ENCODE measurements around the gene COTL1.
"Not testable (repeated sequence)": the region's sequence is repeated elsewhere in the genome, so short reads cannot be mapped to it uniquely, and the experiment has no call there.

COTL1 gene

GRCh38 chr16:84625556-84625955, 7.7 kb upstream of the COTL1 start:
- H3K9ac ChIP-seq, result no peak overlapping the region
- peaks cover 16% of the 10 kb centered on the region for H3K27me3 ChIP-seq (ENCODE audit: insufficient read depth, low read depth)
- H3K36me3 ChIP-seq (ENCODE audit: insufficient read depth), result no peaks in the 10 kb centered on the region
- H3K4me1 ChIP-seq (ENCODE audit: low read depth, poor library complexity, severe bottlenecking), result peaks cover 20% of the 10 kb centered on the region
- no peaks in the 10 kb centered on the region for H3K79me2 ChIP-seq (ENCODE audit: insufficient read depth, low read depth)
- no peak overlapping the region for H3K4me2 ChIP-seq
- no peak overlapping the region for H3K27ac ChIP-seq
- no peak for TF ChIP-seq CTCF (conservative IDR thresholded peaks at IDR 0.05; ENCODE audit: low read depth, low read length)
- H3K4me3 ChIP-seq (IDR thresholded peaks at IDR 0.05; ENCODE audit: insufficient read depth, low read depth, low read length), result no peak overlapping the region
- no peaks in the 10 kb centered on the region for H4K20me1 ChIP-seq (ENCODE audit: insufficient read depth)
- H2AFZ ChIP-seq (ENCODE audit: low read depth), result no peak overlapping the region

- not testable (repeated sequence) for H3K9ac ChIP-seq; H3K4me1 ChIP-seq (ENCODE audit: low read depth, poor library complexity, severe bottlenecking); H3K4me3 ChIP-seq (IDR thresholded peaks at IDR 0.05; ENCODE audit: insufficient read depth, low read depth, low read length); H3K27ac ChIP-seq; H4K20me1 ChIP-seq (ENCODE audit: insufficient read depth); H3K79me2 ChIP-seq (ENCODE audit: insufficient read depth, low read depth); H2AFZ ChIP-seq (ENCODE audit: low read depth); H3K4me2 ChIP-seq; H3K36me3 ChIP-seq (ENCODE audit: insufficient read depth)
- H3K27me3 ChIP-seq (ENCODE audit: insufficient read depth, low read depth), result peaks cover 39% of the 10 kb centered on the region
These were observed 3.0 kb upstream of the COTL1 start for GRCh38 chr16:84620913-84621312.

DNA sequence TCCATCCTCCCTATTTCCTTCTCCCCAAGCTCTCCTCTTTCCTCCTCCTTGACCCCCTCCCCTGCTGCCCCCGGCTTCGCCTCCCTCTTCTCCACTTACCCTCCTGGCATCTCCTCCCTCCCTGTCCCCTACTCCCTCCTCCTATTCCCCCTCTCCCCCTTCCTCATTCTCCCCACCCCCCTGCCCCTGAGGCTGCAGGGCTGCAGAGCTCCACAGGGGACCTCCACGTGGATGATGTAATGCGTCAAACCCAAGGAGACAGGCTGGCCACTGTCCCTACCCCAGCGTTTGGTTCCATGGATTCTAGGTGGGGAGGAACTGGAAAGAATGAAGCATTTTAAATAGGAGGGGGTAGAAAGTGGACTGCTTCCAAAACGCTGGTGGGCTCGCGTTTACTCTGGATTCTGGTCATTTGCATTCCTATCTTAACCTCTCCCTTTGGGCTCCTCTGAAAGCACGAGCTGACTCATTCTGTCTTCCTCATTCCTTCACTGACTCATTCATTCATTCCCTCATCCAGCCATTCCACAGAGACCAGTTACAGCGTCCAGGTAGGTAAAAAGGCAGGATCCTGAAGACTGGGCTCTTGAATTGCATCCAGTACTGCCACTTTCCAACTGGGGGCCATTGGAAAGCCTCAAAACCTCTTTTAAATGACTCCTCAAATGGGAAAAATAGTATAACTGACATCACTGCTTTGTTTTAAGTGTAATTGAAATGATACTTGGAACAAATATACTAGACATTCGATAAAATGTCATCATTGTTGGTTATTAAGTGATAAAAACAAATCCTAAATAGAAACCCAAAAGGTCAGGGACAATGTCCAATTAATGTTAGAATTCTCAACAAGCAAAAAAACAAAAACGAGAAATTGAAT, 943 bp upstream of the COTL1 start:
- Histone ChIP-seq H3K36me3 (ENCODE audit: insufficient read depth) (no peaks in the 10 kb centered on the region), H3K27ac (no peak overlapping the region), H3K4me1 (ENCODE audit: low read depth, poor library complexity, severe bottlenecking) (peaks cover 7% of the 10 kb centered on the region), H3K79me2 (ENCODE audit: insufficient read depth, low read depth) (no peaks in the 10 kb centered on the region), H3K9ac (no peak overlapping the region), H4K20me1 (ENCODE audit: insufficient read depth) (no peaks in the 10 kb centered on the region), H3K27me3 (ENCODE audit: insufficient read depth, low read depth) (peaks cover 59% of the 10 kb centered on the region), H3K4me2 (no peak overlapping the region), H3K4me3 (IDR thresholded peaks at IDR 0.05; ENCODE audit: insufficient read depth, low read depth, low read length) (no peak overlapping the region), H2AFZ (ENCODE audit: low read depth) (no peak overlapping the region)
- no peak for TF ChIP-seq CTCF (conservative IDR thresholded peaks at IDR 0.05; ENCODE audit: low read depth, low read length)

DNA sequence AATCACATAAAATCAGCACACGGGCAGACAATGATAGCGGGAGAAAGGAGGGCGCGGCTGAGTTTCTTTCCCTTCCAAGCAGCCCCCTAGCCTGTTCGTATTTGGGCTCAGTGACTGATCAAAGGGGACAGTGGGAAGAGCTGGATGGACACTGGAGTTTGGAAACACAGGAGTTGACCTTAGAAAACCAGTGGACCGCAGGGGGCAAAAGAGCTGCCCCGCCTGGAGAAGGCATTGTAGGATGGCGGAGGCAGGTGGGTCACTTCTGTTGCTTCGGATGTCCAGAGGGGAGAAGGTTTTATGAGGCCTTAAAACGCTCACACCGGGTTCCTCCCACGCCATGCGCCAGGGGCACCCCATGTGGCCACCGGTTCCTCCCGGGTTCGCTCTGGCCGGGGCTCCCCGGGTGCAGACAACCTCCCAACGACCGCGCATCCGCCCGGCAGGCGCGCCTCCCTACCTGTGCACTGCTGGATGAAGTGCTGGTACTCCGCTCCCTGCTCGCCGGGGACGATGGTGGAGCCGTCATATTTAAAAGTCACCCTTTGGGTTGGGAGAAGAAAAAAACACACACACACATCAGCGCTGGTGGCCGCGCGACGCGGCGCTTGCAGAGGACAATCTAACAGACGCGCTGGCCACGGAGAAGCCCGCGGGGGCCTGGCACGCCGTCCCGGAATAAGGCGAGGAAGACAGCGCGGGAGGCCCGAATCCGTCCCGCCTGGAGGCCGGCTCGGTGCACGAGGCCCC, 662 bp downstream of the COTL1 start:
- Histone ChIP-seq H3K9ac (no peak overlapping the region), H3K27me3 (ENCODE audit: insufficient read depth, low read depth) (peaks cover 66% of the 10 kb centered on the region), H3K4me2 (peak overlapping the region; percentile 68), H3K36me3 (ENCODE audit: insufficient read depth) (no peaks in the 10 kb centered on the region), H3K4me1 (ENCODE audit: low read depth, poor library complexity, severe bottlenecking) (peaks cover 7% of the 10 kb centered on the region), H2AFZ (ENCODE audit: low read depth) (peak overlapping the region; percentile 67), H3K79me2 (ENCODE audit: insufficient read depth, low read depth) (no peaks in the 10 kb centered on the region), H3K27ac (no peak overlapping the region), H3K4me3 (IDR thresholded peaks at IDR 0.05; ENCODE audit: insufficient read depth, low read depth, low read length) (no peak overlapping the region), H4K20me1 (ENCODE audit: insufficient read depth) (no peaks in the 10 kb centered on the region)
- no peak for TF ChIP-seq CTCF (conservative IDR thresholded peaks at IDR 0.05; ENCODE audit: low read depth, low read length)
